HUES48 (cell line): ENCODE measurements around the gene ARRDC1.
A peak's percentile ranks its signal among the peaks of the same experiment; 100 is the strongest.

Source experiments
- H3K27ac ChIP-seq: one replicate; pipeline ENCODE4 v1.7.0; 2013; ENCODE audit warnings: low read depth, low read length, inconsistent platforms
- H3K27me3 ChIP-seq: 2 replicates; pipeline ENCODE4 v1.6.1; 2013; ENCODE audit warnings: mild to moderate bottlenecking, low read length; ENCODE audit not compliant: control insufficient read depth, insufficient read depth
- H3K36me3 ChIP-seq: 2 replicates; pipeline ENCODE4 v1.6.1; 2013; ENCODE audit warnings: low read length; ENCODE audit not compliant: control insufficient read depth, insufficient read depth
- H3K4me1 ChIP-seq: 2 replicates; pipeline ENCODE4 v1.6.1; 2013; ENCODE audit warnings: mild to moderate bottlenecking, low read length; ENCODE audit not compliant: control insufficient read depth, insufficient read depth
- H3K4me3 ChIP-seq: 2 replicates; pipeline ENCODE4 v1.5.1; 2013; ENCODE audit warnings: mild to moderate bottlenecking, low read depth, low read length
- H3K9ac ChIP-seq: 2 replicates; pipeline ENCODE4 v1.6.1; 2013; ENCODE audit warnings: mild to moderate bottlenecking, low read depth, low read length, moderate library complexity
- H3K9me3 ChIP-seq: 2 replicates; pipeline ENCODE4 v1.6.1; 2013; ENCODE audit warnings: low read length; ENCODE audit not compliant: control insufficient read depth, insufficient read depth

ARRDC1 gene

DNA sequence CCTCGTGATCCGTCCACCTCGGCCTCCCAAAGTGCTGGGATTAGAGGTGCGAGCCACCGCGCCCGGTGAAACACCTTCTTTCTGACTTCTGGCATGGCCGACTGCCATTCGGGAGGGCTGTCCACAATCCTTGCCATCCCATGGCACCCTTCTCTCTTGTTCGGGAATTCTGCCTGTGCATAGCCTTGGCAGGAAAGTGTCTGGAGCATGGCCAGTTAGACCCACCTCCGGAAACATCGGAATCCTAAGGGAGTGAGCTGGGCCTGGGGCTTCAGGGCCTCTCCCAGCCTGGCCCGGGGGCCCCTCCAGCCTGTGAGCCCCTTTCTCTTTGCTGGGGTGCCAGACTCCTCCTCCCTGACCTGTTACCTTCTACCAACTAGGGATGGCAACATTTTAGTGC is 1.6 kb upstream of the ARRDC1 start:
- H3K36me3 ChIP-seq, result no peaks in the 10 kb centered on the region
- H3K27ac ChIP-seq, result no peak overlapping the region
- H3K9ac ChIP-seq, result no peak overlapping the region
- 0 out of 2 replicates have a peak overlapping the region, but pooled peaks have one; percentile 45 for H3K4me3 ChIP-seq
- peaks cover 8% of the 10 kb centered on the region for H3K27me3 ChIP-seq
- no peaks in the 10 kb centered on the region for H3K9me3 ChIP-seq
- peaks cover 6% of the 10 kb centered on the region; the same call in 1 of the 2 replicates for H3K4me1 ChIP-seq

DNA sequence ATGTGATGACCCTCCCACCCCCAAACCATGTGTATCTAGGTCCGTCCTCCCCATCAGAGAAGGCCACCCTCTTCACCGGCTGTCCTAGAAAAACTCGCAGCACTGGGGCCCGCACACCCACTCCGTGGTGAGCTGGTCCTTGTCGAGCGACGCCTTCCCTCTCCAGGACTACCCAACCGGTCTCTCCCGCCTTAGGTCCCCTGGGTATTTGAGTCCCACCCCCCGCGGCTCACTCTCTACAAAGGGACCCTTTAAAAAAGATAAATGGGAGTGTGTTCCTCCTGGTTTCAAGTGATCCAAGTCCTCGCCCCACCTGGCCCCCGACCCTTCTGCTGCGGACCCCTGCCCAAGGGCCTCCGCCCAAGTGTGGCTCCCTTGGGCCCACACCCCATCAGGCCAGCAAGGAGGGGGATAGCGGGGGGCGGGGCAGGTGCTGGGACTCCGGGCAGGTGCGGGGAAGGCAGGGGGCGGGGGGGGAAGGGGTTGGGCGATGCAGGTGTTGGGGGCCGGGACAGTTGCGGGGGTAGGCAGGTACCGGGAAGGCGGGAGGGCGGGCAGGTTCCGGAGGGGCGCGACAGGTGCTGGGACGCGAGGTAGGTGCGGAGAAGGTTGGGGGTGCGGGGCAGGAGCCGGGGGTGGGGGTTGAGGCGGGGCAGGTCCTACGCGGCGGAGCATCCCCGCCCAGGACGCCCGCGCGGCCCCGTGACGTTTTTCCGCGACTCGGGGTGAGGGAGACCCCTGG is 970 bp upstream of the ARRDC1 start:
- Histone ChIP-seq H3K9me3 (no peaks in the 10 kb centered on the region), H3K4me3 (peak overlapping the region; percentile 45; the same call in 1 of the 2 replicates), H3K9ac (no peak overlapping the region), H3K27ac (no peak overlapping the region), H3K4me1 (peaks cover 6% of the 10 kb centered on the region; the same call in 1 of the 2 replicates), H3K36me3 (no peaks in the 10 kb centered on the region), H3K27me3 (peaks cover 8% of the 10 kb centered on the region)

DNA sequence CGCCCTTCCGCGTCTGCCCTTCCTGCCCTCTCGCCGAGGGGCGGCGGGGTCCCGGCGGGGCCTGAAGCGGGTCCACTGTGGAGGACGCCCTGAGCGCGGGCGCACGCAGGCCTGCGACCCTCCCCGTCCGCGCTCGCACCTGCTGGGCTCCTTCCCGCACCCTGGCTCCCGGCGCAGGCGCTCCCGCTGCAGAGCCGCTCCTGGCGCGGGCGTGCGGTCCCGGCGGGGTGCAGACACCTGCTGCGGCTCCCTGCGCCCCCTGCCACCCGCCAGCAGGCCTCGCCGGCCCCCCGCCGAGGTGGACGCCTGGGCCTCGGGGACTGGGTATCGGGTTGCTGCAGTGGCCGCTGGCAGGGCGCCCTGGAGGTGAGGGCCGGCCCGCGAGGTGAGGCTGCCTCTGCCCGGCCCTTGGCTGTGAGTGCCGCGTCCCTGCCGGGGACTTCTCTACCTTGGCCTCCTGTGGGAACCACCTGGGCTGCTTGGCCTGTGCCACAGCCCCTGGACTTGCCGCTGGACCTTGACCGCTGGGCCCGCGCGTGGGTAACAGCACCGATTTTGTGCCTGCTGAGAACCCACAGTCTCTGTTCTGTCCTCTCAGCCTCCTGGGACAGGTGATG is 627 bp downstream of the ARRDC1 start:
- peak overlapping the region; percentile 64; the same call in 1 of the 2 replicates for H3K9ac ChIP-seq
- peaks cover 8% of the 10 kb centered on the region for H3K27me3 ChIP-seq
- H3K27ac ChIP-seq, result peak overlapping the region; percentile 76
- no peaks in the 10 kb centered on the region for H3K36me3 ChIP-seq
- peak overlapping the region; percentile 80 for H3K4me3 ChIP-seq
- H3K4me1 ChIP-seq, result peaks cover 6% of the 10 kb centered on the region; the same call in 1 of the 2 replicates
- no peaks in the 10 kb centered on the region for H3K9me3 ChIP-seq

DNA sequence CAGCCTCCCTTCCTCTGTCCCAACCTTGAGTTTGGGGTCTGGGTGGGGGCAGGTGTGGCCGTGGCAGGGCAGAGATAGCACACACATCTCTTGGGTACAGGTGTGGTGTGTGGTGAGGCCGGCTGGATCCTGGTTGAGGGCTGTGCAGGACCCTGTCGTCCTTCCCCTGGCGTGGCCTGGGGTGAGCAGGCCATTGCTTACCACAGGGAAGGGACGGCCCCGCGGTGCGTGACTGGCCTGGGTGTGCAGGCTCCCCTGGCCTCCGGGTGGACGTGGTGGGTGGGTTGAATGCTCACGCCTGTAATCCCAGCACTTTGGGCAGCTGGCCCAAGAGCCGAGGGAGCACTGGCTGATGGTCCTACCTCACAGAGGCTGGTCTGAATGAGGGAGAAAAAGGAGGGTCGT is 1.2 kb downstream of the ARRDC1 start:
- Histone ChIP-seq H3K9me3 (no peaks in the 10 kb centered on the region), H3K4me3 (peak overlapping the region; percentile 80), H3K36me3 (no peaks in the 10 kb centered on the region), H3K4me1 (peaks cover 8% of the 10 kb centered on the region; the same call in 1 of the 2 replicates), H3K27me3 (peaks cover 8% of the 10 kb centered on the region), H3K9ac (no peak overlapping the region), H3K27ac (no peak overlapping the region)

DNA sequence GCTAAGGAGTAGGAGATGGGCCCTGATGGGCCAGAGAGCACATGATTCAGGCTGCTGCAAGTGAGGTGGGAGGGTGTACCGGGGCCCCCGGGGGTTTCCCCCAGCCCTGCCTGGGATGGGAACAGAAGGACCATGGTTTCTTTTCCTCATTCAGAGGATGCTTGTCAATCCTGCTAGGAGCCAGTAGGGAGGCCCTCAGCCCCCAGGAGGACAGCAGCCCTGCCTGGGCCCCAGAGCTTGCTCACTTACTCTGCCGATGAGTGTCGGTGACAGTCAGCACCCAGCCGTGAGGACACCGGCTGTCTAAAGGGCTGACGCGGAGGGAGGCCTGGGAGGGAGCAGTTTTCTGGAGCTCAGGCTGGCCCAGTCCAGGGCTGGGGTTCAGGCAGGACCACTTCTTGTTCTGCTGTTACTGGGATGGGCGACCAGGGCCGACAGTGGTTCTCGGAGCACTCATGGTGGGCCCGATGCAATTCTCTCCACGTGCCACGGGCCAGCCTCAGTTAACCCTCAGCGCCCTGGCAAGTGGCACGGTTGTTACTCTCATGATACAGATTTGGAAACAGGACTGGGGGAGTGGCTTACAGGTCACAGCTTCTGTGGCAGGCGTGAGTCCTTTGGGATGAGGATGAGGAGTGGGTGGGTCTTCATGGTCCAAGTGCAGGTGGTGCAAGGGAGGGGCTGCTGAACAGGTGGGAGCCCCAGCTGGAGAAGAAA is 1.8 kb downstream of the ARRDC1 start:
- peaks cover 8% of the 10 kb centered on the region for H3K27me3 ChIP-seq
- H3K9ac ChIP-seq, result no peak overlapping the region
- H3K27ac ChIP-seq, result no peak overlapping the region
- H3K4me1 ChIP-seq, result peaks cover 14% of the 10 kb centered on the region; the same call in 1 of the 2 replicates
- no peaks in the 10 kb centered on the region for H3K9me3 ChIP-seq
- H3K4me3 ChIP-seq, result no peak overlapping the region
- H3K36me3 ChIP-seq, result no peaks in the 10 kb centered on the region

DNA sequence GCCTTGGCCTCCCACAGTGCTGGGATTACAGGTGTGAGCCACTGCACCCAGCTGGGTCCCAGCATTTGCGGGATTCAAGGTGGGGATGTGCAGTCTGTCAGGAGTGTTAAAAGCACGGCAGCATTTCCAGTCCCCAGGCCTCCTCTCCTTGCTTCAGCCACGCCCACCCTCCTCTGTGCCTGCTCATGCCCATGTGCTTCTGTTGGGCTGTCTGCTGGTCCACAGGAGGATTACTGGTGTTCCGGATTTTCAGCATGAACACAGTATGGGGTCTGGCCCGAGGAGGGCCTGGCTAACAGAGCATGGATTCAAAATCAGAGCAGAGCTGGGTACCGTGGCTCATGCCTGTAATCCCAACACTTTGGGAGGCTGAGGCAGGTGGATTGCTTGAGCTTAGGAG is 5.5 kb downstream of the ARRDC1 start:
- Histone ChIP-seq H3K27me3 (no peaks in the 10 kb centered on the region), H3K4me1 (peaks cover 15% of the 10 kb centered on the region; the same call in 1 of the 2 replicates), H3K36me3 (peaks cover 24% of the 10 kb centered on the region), H3K4me3 (no peak overlapping the region), H3K9me3 (no peaks in the 10 kb centered on the region), H3K9ac (no peak overlapping the region), H3K27ac (no peak overlapping the region)

DNA sequence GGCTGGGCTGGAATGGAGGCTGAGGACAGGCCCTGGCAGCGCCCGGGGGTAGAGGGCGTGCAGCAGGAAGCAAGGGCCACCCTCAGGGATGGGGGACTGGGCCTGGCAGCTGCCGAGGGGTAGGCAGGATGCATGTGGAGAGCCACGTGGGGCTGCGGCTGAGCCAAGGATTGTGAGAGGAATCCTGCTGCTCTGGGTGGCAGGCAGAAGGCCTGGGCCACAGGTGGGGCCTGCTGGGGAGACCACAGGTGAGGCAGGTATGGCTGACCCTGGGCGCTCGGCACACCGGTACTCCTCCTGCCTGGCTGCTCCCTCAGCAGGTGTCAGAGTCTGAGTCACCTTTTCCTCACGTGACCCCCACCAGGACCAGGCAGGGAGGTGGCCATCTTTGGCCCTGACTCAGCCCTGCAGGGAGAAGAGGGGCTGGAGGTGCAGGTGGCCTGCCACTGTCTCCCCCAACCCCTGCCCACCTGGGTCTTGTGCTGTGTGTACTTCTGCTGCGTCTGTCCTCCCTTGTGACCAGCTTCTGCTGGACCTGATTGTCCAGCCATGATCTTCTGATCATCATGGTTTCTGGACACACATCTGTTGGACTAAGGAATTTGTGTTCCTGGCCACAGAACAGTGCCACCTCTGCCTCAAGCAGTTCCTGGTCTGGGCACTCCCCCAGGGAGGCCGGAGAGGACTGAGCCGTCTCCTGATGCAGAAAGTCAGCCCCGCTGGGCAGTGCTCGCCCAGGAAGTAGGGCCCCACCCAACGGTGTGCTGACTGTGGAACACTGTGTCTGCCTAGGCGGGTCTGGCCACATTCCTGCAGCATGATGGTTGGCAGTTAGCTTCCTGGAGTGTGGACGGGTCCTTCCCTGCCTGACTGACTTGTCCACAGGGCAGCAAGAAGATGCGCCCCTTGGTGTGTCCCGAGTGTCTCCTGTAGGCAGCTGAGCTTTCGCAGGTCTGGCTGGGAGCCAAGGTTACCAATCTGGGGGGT is 6.4 kb downstream of the ARRDC1 start:
- H3K27me3 ChIP-seq, result no peaks in the 10 kb centered on the region
- H3K9ac ChIP-seq, result 0 out of 2 replicates have a peak overlapping the region, but pooled peaks have one; percentile 16
- H3K4me3 ChIP-seq, result no peak overlapping the region
- peaks cover 33% of the 10 kb centered on the region for H3K36me3 ChIP-seq
- H3K4me1 ChIP-seq, result peaks cover 10% of the 10 kb centered on the region; the same call in 1 of the 2 replicates
- peak overlapping the region; percentile 61 for H3K27ac ChIP-seq
- H3K9me3 ChIP-seq, result no peaks in the 10 kb centered on the region

DNA sequence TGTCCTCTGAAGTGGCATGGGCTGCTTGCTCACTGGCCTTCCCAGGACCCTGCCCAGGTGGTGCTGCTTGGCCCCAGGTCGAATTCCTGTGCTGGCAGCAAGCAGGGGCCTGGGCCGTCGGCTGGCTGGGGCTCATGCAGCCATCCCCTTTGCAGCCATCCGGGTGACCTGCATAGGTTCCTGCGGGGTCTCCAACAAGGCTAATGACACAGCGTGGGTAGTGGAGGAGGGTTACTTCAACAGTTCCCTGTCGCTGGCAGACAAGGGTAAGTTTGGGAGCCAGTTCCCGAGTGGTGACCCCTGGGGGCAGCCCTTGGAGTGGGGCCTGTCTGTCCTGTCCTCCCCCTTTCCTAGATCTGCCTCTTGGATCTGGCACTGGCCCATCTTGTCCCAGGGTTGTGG is 7.3 kb downstream of the ARRDC1 start:
- Histone ChIP-seq H3K9ac (no peak overlapping the region), H3K27ac (no peak overlapping the region), H3K9me3 (no peaks in the 10 kb centered on the region), H3K4me3 (no peak overlapping the region), H3K4me1 (peaks cover 14% of the 10 kb centered on the region; the same call in 1 of the 2 replicates), H3K27me3 (no peaks in the 10 kb centered on the region), H3K36me3 (peaks cover 34% of the 10 kb centered on the region)

DNA sequence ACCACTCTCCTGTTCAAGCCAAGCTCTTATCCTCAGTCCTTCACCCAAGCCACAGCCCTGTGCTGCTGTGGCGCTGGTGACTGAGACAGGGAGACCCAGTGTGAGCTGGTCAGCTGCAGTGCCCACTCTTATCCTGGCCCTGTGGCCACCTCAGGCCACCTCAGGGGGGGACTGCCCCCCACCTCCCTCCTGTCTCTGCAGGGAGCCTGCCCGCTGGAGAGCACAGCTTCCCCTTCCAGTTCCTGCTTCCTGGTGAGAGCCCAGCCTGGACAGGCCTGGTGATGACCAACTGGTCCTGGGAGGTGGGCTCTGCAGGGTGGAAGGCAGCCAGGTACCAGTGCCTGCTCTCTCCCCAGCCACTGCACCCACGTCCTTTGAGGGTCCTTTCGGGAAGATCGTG is 7.8 kb downstream of the ARRDC1 start:
- Histone ChIP-seq H3K9me3 (no peaks in the 10 kb centered on the region), H3K27ac (no peak overlapping the region), H3K4me1 (peaks cover 14% of the 10 kb centered on the region; the same call in 1 of the 2 replicates)

More for the DNA sequence above, 7.8 kb downstream of the ARRDC1 start:
- H3K9ac ChIP-seq, result no peak overlapping the region
- no peaks in the 10 kb centered on the region for H3K27me3 ChIP-seq
- H3K36me3 ChIP-seq, result peaks cover 34% of the 10 kb centered on the region
- no peak overlapping the region for H3K4me3 ChIP-seq
